GM12891 (cell line): ENCODE measurements around the gene SNRPB.

Experiments
- PAX5 ChIP-seq: IDR thresholded peaks from 2 replicates; pipeline ENCODE4 v1.6.1; 2011; ENCODE audit warnings: low read length, moderate library complexity, mild to moderate bottlenecking; ENCODE audit not compliant: insufficient read depth, severe bottlenecking
- POLR2A ChIP-seq: IDR thresholded peaks from 2 replicates; pipeline ENCODE4 v1.6.1; 2011; ENCODE audit warnings: low read depth, low read length, control low read depth
- POLR2AphosphoS5 ChIP-seq: IDR thresholded peaks from 2 replicates; pipeline ENCODE4 v1.6.1; 2011; ENCODE audit warnings: low read depth, low read length, control low read depth
- POU2F2 ChIP-seq: IDR thresholded peaks from 2 replicates; pipeline ENCODE4 v1.6.1; 2011; ENCODE audit warnings: low read depth, mild to moderate bottlenecking, control low read depth, low read length, moderate library complexity
- SPI1 ChIP-seq: IDR thresholded peaks from 2 replicates; pipeline ENCODE4 v1.6.1; 2011; ENCODE audit warnings: low read depth, low read length, control low read depth
- TAF1 ChIP-seq: IDR thresholded peaks from 2 replicates; pipeline ENCODE4 v1.6.1; 2011; ENCODE audit warnings: low read depth, low read length, control low read depth

- TF ChIP-seq TAF1: no peak
- no peak for TF ChIP-seq POLR2AphosphoS5
- no peak for TF ChIP-seq POLR2A
- TF ChIP-seq POU2F2: no peak
- no peak for TF ChIP-seq SPI1
- TF ChIP-seq PAX5: no peak
Measured at GRCh38 chr20:2473516-2473915, 2.9 kb upstream of the SNRPB start.
